SK-N-SH treated with all-trans-retinoic acid at 6 μM for 48 hours (cell line): ENCODE results near the gene ABCA13.

ENCODE experiments used
- ARNTL ChIP-seq: fragments of 450-650 bp; formaldehyde crosslinking; IDR thresholded peaks from 2 replicates; pipeline ENCODE4 v1.5.0; 2020; ENCODE audit warnings: low read depth, mild to moderate bottlenecking, moderate library complexity, borderline replicate concordance
- GLIS3 ChIP-seq: fragments of 250-450 bp; sonication (Bioruptor Pico); IDR thresholded peaks from 2 replicates; pipeline ENCODE4 v1.5.0; 2020; ENCODE audit warnings: mild to moderate bottlenecking, moderate library complexity
- ZFP30 ChIP-seq: fragments of 450-650 bp; formaldehyde crosslinking; IDR thresholded peaks from 2 replicates; pipeline ENCODE4 v1.5.0; 2022; ENCODE audit warnings: mild to moderate bottlenecking, moderate library complexity
- ZNF70 ChIP-seq: fragments of 450-650 bp; formaldehyde crosslinking; IDR thresholded peaks from 2 replicates; pipeline ENCODE4 v1.5.0; 2020; ENCODE audit warnings: mild to moderate bottlenecking, moderate library complexity

DNA sequence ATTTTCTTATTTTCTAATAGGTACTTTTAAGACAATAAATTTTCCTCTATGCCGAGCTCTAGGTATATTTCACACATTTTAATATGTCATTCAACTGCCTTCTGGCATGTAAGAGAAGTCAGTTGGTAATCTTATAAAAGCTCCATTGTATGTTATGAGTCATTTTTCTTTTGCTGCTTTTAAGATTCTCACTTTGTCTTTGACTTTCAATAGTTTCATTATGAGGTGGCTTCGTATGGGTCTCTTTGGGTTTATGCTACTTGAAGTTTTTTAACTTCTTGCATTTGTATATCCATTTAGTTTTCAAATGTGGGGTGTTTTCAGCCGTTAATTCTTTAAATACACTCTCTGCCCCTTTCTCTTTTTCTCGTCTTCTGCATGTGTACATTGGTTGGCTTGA lies 80.5 kb downstream of the ABCA13 start:
- TF ChIP-seq ZFP30 (CRISPR knock-in tag) (no peak), GLIS3 (CRISPR knock-in tag) (no peak), ZNF70 (CRISPR knock-in tag) (no peak), ARNTL (CRISPR knock-in tag) (no peak)
